Measurements from ENCODE around the gene ZMYND8.
"Not testable (repeated sequence)": the region's sequence is repeated elsewhere in the genome, so short reads cannot be mapped to it uniquely, and the experiment has no call there.

Gene ZMYND8

GRCh38 chr20:47222468-47223119 is 133.9 kb downstream of the ZMYND8 start:
- no peak for DNase-seq

- DNase-seq: no peak
Measured at GRCh38 chr20:47221036-47221625, 135.4 kb downstream of the ZMYND8 start.

GRCh38 chr20:47220161-47220582 is 136.3 kb downstream of the ZMYND8 start:
- peak; percentile 57 for DNase-seq

DNA sequence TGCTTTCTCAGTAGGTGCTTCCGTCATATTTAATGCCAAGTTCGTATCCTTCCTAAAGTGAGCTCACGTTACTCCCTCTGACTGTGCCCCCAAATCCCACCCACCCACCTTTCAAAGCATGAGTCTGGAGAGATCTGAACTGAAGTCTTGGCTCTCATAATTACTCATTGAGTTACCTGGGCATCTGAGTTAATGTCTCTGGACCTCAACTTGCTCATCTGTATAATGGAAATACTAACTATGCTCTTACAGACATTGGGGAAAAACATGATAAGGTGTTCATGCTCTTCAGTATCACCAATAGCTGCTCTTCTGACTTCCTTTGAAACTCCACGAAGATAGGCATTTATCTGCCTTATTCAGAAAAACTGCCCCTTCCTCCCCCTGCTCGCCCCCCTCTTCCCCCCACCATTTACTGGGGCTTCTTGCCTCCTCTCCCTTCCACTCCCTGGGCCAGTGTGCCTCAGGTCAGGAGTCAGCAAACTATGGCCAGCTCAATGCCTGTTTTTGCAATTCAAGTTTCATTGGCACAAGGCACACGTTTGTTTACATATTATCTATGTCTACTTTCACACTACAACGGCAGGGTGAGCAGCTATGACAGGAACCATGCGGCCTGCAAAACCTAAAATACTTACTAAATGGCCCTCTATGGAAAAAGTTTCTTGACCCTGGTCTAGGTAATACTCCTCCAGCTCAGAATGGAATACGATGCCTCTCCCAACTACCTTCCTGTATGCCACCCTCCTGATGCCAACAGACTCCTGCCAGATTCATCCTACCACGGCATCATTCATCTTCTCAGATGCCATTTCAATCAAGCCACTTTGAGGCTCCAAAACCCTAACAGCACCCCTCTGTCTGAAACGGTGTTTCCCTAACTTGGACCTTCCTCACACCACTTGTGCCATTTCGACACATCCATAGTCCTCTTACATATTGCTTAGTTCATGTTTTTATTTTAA is 138.7 kb downstream of the ZMYND8 start:
- DNase-seq: no peak

GRCh38 chr20:47216819-47217410 is 139.6 kb downstream of the ZMYND8 start:
- DNase-seq: no peak

GRCh38 chr20:47215653-47216397 is 140.7 kb downstream of the ZMYND8 start:
- DNase-seq: no peak

DNA sequence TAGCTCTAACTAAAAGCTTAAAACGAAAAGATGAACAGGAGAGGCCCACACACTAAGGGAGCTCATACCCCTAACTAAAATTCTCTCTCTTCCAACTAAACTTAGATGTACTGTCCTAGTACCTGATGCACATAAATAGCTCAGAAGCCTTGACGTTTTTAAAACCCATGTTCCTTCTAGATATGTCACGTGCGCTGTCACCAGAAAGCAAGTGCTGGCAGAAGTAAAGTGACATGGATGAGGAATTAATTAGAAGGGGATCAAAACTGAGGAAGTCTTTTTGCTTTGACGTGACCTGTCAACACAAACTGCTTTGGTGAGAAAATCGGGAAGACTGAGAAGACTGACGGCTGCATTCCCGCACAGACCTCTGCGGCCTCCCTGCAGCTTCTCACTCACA is 142.5 kb downstream of the ZMYND8 start:
- no peak for DNase-seq

DNA sequence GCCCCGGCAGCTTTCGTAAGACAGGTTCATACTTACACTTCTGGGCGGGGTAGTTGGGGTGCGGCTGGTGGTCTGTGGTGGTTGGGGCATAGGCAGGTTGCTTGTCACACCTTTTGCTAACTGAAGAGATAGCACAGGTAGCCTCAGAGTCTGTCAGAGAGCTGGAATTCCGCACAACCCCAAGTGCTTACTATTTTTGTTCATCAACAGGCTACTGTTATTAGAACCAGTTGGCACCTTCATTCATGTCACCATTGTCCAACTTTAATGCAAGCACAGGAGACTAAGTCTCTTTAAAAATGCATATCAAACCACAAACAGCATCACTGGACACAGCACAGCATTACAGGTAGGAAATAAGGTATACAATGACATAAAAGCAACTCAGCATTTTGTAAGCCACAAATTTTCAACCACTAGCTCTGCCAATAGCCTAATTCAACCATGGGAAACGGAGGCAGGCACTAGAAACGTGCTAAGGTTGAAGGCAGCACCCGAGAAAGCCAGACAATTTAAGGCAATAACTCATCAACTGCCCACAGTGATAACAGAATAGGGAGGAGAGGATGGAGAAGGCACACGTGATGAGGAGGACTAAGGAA is 143.8 kb downstream of the ZMYND8 start:
- DNase-seq: no peak

GRCh38 chr20:47211036-47211435 is 145.5 kb downstream of the ZMYND8 start:
- DNase-seq: no peak

- no peak for DNase-seq
Measured at GRCh38 chr20:47210470-47210869, 146.0 kb downstream of the ZMYND8 start.

DNA sequence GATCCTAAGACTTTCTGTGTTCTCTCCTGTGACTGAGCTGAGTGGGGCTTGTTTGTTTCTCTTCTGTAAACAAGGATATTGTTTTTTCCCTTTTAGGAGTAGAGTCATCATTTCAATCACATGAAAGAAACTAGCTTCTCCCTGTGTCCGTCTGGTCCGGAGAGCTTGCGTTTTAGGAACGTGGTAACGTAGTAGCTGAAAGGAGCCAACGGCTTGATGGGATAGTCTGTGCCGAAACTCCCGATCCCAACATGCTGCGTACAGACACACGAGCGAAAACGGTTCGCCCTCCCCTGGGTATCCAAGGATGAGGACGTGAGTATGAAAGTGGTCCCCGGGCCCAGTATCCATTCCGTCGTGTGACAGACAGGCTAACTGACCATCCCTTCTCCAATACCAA is 146.5 kb downstream of the ZMYND8 start:
- no peak for DNase-seq

- no peak for DNase-seq
Measured at GRCh38 chr20:47208534-47209174, 147.8 kb downstream of the ZMYND8 start.

GRCh38 chr20:47206962-47207641 is 149.4 kb downstream of the ZMYND8 start:
- no peak for DNase-seq

GRCh38 chr20:47206552-47206951 is 149.9 kb downstream of the ZMYND8 start:
- not testable (repeated sequence) for DNase-seq

DNA sequence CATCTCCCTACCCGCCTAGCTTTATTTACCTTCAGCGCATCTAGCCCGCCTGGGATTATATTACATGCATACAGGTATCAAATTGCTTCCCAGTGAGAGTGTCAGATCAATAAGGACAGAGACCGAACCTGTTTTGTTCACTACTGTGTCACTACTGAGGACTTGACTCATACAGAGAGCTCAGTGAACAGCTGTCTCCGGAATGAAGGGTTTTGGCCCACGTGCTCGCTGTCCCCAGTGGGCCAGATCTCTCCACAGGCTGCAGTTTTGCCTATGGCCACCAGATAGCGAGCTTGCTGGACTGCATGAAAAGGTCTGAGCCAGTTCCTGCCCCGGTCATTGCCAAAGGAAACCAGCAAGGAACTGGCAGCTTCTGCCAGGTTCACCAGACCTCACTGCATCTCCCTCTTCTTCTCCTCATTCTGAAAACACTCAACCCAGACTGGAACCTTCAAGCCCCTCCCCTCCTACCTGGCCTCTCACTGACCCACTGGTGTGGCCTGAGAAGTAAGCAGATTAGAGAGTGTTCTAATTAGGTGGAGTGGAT is 150.8 kb downstream of the ZMYND8 start:
- peak; percentile 67 for DNase-seq

DNA sequence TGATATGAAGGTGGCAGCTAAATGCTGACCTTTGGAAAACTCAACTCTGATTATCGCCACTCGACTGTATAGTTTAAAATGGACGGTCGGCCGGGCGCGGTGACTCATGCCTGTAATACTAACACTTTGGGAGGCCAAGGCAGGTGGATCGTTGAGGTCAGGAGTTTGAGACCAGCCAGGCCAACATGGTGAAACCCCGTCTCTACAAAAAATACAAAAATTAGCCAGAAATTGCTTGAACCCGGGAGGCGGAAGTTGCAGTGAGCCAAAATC is 151.7 kb downstream of the ZMYND8 start:
- not testable (repeated sequence) for DNase-seq

- no peak for DNase-seq
Measured at GRCh38 chr20:47204008-47204849, 152.3 kb downstream of the ZMYND8 start.

DNA sequence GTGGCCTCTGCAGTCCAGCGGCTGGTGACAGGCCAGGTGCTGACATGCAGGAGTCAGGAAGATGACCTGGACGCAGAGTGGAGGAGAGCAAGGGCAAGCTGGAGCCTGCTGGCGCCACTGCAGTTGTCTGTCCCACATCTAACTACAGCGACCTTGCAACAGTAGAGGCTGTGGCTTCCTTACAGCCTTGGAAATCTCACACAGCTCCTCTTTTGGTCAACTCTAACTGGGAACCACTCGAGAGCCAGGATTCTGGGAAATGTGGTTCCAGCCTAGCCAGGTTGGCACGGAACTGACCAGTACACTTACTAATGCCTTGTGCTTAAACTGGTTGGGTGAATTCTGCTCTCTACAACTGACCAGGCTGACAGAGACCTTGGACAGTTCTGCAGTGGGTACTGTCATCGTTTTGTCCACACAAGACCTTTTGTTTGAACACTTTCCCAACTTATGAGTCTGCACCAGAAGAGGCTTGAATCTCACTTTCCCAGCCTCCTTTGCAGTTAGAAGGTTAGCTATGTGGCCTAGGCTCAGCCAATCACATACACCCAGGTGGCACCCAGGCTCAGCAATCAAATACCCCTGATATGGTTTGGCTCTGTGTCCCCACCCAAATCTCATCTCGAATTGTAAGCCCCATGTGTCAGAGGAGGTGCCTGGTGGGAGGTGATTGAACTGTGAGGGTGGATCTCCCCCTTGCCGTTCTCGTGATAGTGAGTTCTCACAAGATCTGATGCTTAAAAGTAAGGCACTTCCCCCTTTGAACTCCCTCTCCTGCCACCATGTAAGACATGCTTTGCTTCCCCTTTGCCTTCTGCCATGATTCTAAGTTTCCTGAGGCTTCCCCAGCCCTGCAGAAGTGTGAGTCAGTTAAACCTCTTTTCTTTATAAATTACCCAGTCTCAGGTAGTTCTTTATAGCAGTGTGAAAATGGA is 153.5 kb downstream of the ZMYND8 start:
- DNase-seq: no peak
